Sigmoid colon (tissue), 7 donors: ENCODE results near the gene ADNP2. TPM values are rescaled to one million over a fixed set of nuclear protein-coding genes. Genes with fewer than 3 reads are reported as not detected.

Experiments
- DNase-seq: peaks from one replicate; pipeline ENCODE4 v3.0.0-alpha.2; 2019
- H3K27ac ChIP-seq, 4 donors: fragments of 200-600 bp; sonication (generic); one replicate each; pipeline ENCODE4 v1.5.1; 2016 to 2019; ENCODE audit warnings: mild to moderate bottlenecking in 1 of 4
- H3K27me3 ChIP-seq, 3 donors: fragments of 200-600 bp; sonication (generic); one replicate each; pipeline ENCODE4 v1.5.1; 2019; ENCODE audit warnings: mild to moderate bottlenecking in 1 of 3
- H3K36me3 ChIP-seq, 4 donors: fragments of 200-600 bp; sonication (generic); one replicate each; pipeline ENCODE4 v1.5.1; 2016 to 2019
- H3K4me1 ChIP-seq, 4 donors: fragments of 200-600 bp; sonication (generic); one replicate each; pipeline ENCODE4 v1.5.1; 2017 to 2019
- H3K4me3 ChIP-seq, 4 donors: fragments of 200-600 bp; sonication (generic); one replicate each; pipeline ENCODE4 v1.5.1; 2017 to 2019; ENCODE audit warnings: mild to moderate bottlenecking in 2 of 4, moderate library complexity in 1 of 4
- H3K9me3 ChIP-seq, 4 donors: fragments of 200-600 bp in 3 of 4; sonication (generic) in 3 of 4; one replicate each; pipeline versions ENCODE4 v1.5.1 to v1.6.1; 2013 to 2019
- EP300 ChIP-seq, 4 donors: sonication (generic); formaldehyde crosslinking; IDR thresholded peaks; one replicate each; pipeline ENCODE4 v1.6.1; 2017; ENCODE audit warnings: antibody characterized with exemption in 4 of 4
- POLR2A ChIP-seq, 2 donors: fragments of 450-650 bp; IDR thresholded peaks; one replicate each; pipeline ENCODE4 v1.6.1; 2016; ENCODE audit warnings: antibody characterized with exemption in 2 of 2, mild to moderate bottlenecking in 2 of 2, moderate library complexity in 2 of 2
- POLR2AphosphoS5 ChIP-seq, 4 donors: sonication (generic); formaldehyde crosslinking; IDR thresholded peaks; one replicate each; pipeline ENCODE4 v1.6.1; 2017; ENCODE audit warnings: antibody characterized with exemption in 4 of 4
- WGBS, 2 donors: extraction: QIAGEN DNeasy Blood & Tissue Kit; methylation state at CpG; one replicate each; pipeline ENCODE4 v1.1.7; 2013; 5-methylcytosine and 5-hydroxymethylcytosine counted together
- intact Hi-C: fragments of 100-400 bp; cut with DNase I; formaldehyde crosslinking; loops from one replicate; pipeline ENCODE4 v1.15.1; 2023
- polyA plus RNA-seq, 3 donors: library from polyadenylated mRNA; stranded (reverse); fragments of 200-250 nt; gene quantifications; one replicate each; pipeline ENCODE4 v1.2.3, GENCODE V29; 2013
- total RNA-seq, 4 donors: library from RNA; depleted of rRNA; stranded (reverse); fragments of >200 nt; gene quantifications; one replicate each; pipeline ENCODE4 v1.1.0, GENCODE V29; 2016
- TF ChIP-seq, protein P1 (sequence below), 4 experiments: fragments of 450-650 bp in 3 of 4; fragments of 200-600 bp in 1 of 4; IDR thresholded peaks; one replicate each; pipeline ENCODE4 v1.5.1; 2016 to 2019; ENCODE audit warnings: antibody characterized with exemption in 4 of 4, mild to moderate bottlenecking in 3 of 4, moderate library complexity in 2 of 4
- donor health status: healthy with polysubstance abuse.
- donor health status: Bipolar disorder and iron deficiency.
- donor health status: healthy.

Gene ADNP2
- total and polyA plus RNA-seq, 7 donors, result 3.6 to 18.0 (median 13.0) TPM

DNA sequence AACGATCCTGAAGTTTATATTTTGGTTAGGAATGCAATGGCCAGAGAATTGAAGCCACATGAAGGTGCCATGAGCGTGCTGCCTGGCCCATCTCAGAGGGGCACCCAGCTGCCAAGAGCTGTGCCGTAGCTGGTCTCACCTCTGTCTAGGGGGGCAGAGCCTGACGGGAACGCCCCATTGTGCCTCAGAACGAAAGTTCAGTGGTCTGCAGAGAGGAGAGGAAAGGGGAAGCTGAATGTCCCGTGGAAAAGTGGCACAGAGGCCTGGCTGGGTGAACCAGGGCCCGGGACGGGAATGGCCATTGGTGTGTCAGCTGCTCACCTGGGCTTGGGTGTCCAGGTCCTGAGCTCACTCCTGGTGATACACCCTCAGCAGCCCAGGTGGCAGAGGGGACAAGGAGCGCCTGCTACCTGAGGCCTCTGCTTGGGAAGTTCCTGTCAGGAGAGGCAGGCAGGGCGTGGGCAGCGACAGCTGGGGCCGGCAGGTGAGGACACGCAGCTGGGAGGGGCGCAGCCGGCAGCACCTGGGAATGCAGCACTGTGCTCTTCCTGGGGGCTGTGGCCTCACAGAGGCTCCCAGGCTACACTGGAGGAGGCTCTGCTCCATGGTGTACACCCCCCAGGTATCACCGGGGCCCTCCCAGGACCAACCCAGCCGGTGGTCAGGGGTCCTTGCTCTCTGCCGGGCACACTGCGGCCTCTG lies 70.9 kb downstream of the ADNP2 start:
- Histone ChIP-seq H3K27me3 (no peaks in the 10 kb centered on the region), H3K36me3 (no peaks in the 10 kb centered on the region), H3K4me1 (peaks cover 0 to 4% (median 0%) of the 10 kb centered on the region in 4 donors), H3K27ac (no peak overlapping the region), H3K9me3 (no peaks in the 10 kb centered on the region), H3K4me3 (no peak overlapping the region)
- TF ChIP-seq POLR2AphosphoS5 (IDR thresholded peaks at IDR 0.05) (no peak), EP300 (IDR thresholded peaks at IDR 0.05) (no peak), POLR2A (IDR thresholded peaks at IDR 0.05) (no peak)
- TF ChIP-seq, protein P1, sequence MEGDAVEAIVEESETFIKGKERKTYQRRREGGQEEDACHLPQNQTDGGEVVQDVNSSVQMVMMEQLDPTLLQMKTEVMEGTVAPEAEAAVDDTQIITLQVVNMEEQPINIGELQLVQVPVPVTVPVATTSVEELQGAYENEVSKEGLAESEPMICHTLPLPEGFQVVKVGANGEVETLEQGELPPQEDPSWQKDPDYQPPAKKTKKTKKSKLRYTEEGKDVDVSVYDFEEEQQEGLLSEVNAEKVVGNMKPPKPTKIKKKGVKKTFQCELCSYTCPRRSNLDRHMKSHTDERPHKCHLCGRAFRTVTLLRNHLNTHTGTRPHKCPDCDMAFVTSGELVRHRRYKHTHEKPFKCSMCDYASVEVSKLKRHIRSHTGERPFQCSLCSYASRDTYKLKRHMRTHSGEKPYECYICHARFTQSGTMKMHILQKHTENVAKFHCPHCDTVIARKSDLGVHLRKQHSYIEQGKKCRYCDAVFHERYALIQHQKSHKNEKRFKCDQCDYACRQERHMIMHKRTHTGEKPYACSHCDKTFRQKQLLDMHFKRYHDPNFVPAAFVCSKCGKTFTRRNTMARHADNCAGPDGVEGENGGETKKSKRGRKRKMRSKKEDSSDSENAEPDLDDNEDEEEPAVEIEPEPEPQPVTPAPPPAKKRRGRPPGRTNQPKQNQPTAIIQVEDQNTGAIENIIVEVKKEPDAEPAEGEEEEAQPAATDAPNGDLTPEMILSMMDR (IDR thresholded peaks at IDR 0.05), result no peak
- WGBS, 2 donors, result 50 to 72% methylated on average over 20 of the region's 20 CpGs
- intact Hi-C loops, result no loop called here
- no peak for DNase-seq

GRCh38 chr18:80180778-80181564 lies 71.9 kb downstream of the ADNP2 start:
- Histone ChIP-seq H3K27ac (no peak overlapping the region), H3K4me3 (no peak overlapping the region), H3K4me1 (peaks cover 0 to 4% (median 0%) of the 10 kb centered on the region in 4 donors), H3K27me3 (no peaks in the 10 kb centered on the region), H3K9me3 (no peaks in the 10 kb centered on the region), H3K36me3 (no peaks in the 10 kb centered on the region)
- DNase-seq, result no peak
- intact Hi-C loops, result no loop called here
- 90 to 92% methylated on average over 33 of the region's 33 CpGs for WGBS, 2 donors
- TF ChIP-seq POLR2AphosphoS5 (IDR thresholded peaks at IDR 0.05) (no peak), EP300 (IDR thresholded peaks at IDR 0.05) (no peak), POLR2A (IDR thresholded peaks at IDR 0.05) (no peak)
- TF ChIP-seq, protein P1 (IDR thresholded peaks at IDR 0.05), result no peak

GRCh38 chr18:80181642-80182461 lies 72.8 kb downstream of the ADNP2 start:
- DNase-seq, result no peak
- TF ChIP-seq EP300 (IDR thresholded peaks at IDR 0.05) (no peak), POLR2A (IDR thresholded peaks at IDR 0.05) (no peak), POLR2AphosphoS5 (IDR thresholded peaks at IDR 0.05) (no peak)
- TF ChIP-seq, protein P1 (IDR thresholded peaks at IDR 0.05), result no peak
- H3K4me3 ChIP-seq, result no peak overlapping the region
- no peaks in the 10 kb centered on the region for H3K9me3 ChIP-seq
- no peaks in the 10 kb centered on the region for H3K36me3 ChIP-seq
- intact Hi-C loops, result no loop called here
- H3K27ac ChIP-seq, result no peak overlapping the region
- 74 to 79% methylated on average over 12 of the region's 12 CpGs for WGBS, 2 donors
- H3K27me3 ChIP-seq, result no peaks in the 10 kb centered on the region
- no peaks in the 10 kb centered on the region for H3K4me1 ChIP-seq

GRCh38 chr18:80182855-80183254 lies 73.8 kb downstream of the ADNP2 start:
- no peak overlapping the region for H3K4me3 ChIP-seq
- H3K27ac ChIP-seq, result no peak overlapping the region
- H3K4me1 ChIP-seq, result no peaks in the 10 kb centered on the region
- H3K27me3 ChIP-seq, result no peaks in the 10 kb centered on the region
- no peaks in the 10 kb centered on the region for H3K36me3 ChIP-seq
- DNase-seq, result no peak
- 88% methylated on average over 9 of the region's 9 CpGs for WGBS, 2 donors
- no peaks in the 10 kb centered on the region for H3K9me3 ChIP-seq
- intact Hi-C loops, result no loop called here
- TF ChIP-seq POLR2A (IDR thresholded peaks at IDR 0.05), result no peak
- TF ChIP-seq, protein P1 (IDR thresholded peaks at IDR 0.05), result no peak
- TF ChIP-seq EP300 (IDR thresholded peaks at IDR 0.05), result no peak
- TF ChIP-seq POLR2AphosphoS5 (IDR thresholded peaks at IDR 0.05), result no peak
